Anterior cingulate cortex (tissue), 58 donors: ENCODE measurements around the gene NKX1-2.

Source experiments
- DNase-seq, 58 donors: peaks; one replicate each; lab custom pipeline; 2025; lab: John Stamatoyannopoulos, UW

NKX1-2 gene

DNA sequence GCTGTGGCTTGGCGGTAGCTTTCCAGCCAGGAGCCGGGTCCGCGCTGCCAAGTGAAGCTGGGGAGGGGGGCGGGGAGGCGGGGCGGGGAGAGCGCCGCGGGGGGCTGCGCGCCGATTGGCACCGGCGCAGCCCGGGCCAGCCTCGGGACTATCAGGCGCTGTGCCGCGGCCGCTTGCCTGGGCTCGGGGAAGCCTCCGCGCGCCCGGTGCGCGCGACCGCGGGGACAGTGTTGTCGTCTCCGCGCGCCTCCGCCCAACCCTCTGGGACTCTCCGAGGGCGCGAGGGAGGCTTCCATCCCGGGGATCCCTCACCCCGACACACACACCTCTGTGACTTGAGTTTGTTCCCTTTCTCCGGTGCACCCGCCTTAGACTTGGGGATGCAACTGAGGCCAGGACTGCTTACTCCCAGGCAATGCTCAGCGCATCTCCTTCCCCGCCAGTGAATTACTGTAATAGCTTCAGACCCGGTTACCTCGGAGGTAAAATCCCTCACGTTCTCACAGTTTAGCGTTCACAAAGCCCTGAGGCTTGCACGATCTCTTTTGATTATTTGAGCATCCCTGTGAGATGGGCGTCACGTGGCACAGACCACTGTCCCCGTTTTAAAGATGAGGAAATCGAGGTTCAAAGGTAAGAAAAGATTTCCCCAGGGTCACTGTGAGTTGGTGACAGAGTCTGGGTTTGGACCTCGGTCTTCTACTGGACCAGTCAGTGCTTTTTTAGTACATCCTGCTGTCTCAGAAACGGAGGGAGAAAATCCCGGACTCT is at the start of gene NKX1-2:
Gene NKX1-2 (minus strand): TSS at position 24 of the 771 bp plus-strand sequence. CDS start 92 bp downstream, outside the sequence.
- peak in 35 of 58 donors; percentile 7 to 52 (median 27) for DNase-seq

DNA sequence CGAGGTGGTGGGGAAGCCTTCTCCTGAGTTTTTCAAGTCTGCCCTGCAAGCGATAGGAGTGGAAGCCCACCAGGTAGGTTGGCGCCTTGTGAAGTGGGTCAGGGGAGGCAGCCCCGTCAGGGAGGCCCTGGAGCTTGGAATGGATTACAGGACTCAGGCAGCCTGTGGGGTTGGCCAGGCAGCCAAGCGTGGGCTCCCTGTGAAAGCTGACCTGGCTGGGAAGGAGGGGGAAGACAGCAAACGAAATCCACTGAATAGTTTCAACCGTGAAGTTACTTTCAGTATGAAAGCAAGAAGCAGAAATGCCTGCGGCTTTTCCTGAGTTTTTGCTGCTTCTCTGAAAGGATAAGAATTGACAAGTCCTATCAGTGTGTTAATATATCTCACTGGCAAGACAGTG is 48.2 kb upstream of the NKX1-2 start:
- no peak for DNase-seq

DNA sequence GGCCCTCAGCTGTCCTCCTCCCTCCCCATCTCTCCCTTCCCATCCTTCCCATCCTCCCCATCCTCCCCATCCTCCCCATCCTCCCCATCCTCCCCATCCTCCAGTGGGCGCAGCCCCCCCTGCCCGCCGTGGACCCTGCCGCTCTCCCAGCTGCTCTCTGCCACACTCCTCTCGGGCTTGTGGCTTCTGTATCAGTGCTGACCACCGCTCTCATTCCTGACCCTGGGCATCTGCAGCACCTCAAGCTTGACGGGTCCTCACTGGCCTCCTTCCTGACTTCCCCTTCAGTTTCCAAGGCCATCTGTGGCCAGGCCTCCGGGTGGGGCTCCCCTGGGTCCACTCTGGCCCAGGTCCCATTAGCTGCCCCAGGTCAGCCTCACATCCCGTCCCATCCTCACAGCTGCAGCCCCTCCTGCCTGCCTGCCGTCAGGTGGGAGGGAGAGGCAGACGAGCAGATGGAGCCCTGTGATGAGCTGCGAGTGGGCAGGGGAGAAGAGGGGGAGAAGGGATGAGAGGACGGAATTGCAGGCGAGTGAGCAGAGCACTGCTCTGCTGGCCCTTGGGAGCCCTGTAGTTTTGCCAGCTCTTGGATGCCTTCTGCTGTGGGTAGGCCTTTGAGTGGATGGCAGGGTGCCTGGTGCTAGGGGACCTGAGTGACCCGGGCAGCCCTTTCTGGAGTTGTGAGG is 47.5 kb upstream of the NKX1-2 start:
- peak in 7 of 58 donors; percentile 12 to 35 (median 24) for DNase-seq

DNA sequence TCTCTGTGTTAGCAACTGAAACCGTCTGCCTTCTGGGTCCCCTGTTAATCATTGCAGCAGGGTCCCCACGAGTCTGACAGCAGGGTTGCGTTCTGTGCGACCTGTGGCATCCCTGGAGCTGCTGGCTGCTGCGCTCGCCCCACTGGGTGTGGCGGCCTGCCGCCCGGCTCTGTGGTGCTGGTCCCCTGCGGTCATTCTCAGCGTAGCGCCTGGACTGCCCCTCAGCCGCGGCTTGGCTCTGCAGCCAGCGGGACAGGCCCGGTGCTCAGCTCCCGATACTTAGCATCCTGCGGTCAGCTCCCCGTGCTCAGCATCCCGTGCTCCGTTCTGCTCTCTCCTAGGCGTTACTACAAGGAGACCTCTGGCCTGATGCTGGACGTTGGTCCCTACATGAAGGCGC is 46.8 kb upstream of the NKX1-2 start:
- DNase-seq = no peak

DNA sequence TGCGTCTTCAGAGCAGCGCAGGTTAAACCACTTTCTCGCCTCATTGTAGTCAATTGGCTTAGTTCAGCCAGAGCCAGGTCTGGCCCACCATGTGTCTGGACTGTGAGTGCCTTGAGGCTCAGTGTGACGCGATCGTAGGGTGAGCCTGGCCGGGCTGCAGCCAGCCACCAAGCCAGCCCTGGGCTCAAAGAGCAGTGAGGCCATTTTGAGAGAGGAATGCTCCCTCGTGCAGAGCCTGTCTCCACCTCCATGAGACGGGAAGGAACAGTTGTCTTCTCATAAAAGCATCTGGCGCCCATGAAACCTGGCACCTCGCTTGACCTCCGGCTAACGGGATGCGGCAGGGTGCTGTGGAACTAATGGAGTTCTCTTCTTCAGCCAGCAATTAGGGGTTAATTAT is 46.3 kb upstream of the NKX1-2 start:
- DNase-seq = no peak

DNA sequence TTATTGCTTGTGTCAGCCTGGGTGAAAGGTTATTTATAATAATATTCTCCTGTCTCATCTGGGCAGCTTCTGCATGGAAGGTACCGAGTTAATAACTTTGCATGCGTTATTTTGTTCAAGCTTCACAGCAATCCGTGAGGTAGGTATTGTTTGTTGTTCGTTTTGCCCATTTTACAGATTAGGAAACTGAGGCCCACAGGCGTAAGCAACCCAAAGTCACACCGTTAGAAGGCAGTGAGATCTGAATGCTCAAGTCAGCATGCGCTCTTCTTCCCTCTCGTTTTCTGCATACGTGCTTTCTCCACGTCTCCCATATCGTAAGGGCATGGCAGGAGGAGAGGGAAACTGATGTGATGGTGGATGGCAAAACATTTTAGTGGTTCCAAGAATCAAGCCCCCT is 45.9 kb upstream of the NKX1-2 start:
- DNase-seq = no peak

DNA sequence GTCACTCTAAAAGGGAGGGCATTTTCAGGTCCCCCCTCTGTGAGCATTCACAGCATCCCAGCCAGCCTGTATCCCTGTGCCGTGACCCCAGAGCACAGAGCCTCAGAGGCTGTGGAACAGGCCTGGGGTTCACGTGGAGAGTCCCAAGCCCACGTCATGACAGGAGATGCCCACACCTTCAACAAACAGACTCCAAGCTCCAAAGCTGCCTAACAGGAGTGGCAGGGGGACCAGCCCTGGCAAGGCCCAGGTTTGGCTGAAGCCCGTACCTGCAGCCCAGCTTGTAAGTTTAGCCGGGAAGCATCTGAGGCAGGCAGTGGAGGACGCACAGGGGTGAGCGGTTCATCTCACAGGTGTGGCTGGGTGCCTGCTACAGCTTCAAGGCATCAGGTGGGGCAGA is 45.3 kb upstream of the NKX1-2 start:
- DNase-seq = no peak

DNA sequence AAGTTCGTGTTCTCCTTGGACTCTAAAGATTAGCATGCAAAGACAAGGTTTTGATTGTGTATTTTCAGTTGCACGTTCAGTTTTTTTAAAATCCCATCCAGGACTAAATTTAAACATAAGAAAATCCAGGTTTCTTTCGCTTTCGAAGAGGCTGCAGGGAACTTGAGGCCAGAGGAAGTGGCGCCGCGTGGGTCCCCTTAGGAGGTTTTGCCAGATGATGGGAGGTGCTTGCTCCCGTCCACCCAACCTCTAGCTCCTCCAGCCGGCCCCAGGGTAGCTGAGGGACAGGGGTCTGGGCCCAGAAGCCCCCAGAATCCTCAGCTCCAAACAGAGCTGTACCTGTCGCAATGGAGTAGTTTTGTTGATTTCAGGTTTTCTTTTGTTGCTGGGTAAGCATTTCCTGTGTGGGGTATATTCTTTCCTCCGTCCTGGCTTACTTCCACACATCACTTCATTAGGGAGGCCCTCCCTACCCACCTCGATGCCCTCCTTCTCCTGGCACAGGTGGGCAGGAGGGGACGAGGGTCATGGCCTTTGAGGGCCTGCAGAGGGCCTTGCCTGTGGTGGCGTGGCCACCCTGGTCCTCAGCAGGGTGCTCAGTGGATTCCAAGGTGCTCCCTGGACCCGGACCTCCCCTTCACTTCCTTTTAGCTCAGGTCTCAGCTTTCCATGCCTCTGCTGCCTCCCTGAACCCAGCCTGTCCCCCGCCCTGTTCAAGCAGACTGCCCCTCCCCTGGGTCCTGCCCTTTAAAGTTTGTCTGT is 44.4 kb upstream of the NKX1-2 start:
- DNase-seq = no peak

DNA sequence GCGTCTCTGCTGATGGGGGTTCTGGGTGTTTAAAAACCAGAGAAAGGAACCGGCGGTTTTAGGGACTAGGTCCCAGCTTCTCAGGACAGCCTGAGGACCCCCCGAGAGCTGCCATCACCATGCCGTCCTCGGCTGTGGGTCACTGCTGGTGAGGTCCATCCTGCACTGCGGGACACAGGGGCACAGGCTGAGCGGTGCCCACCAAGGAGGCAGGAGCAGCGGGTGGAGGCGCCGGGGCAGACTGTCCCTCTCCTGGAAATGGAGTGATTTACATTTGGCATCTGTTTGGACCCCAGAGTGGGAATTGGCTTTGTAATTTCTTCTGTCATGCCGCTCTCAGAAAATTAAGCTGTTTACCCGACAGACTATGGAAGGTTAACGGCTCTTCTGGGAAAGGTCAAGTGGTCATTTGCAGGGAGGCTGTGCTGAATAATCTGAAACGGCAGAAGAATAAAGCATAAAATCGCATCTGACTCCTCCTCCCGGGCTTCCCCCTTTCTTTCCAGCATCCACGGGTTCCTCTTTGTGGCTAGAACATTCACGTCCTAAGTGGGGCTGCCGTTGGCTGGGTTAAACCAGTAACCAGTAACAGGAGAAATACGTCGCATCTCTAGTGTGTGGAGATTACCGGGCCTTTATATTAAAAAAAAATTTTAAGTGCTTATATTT is 43.5 kb upstream of the NKX1-2 start:
- no peak for DNase-seq

DNA sequence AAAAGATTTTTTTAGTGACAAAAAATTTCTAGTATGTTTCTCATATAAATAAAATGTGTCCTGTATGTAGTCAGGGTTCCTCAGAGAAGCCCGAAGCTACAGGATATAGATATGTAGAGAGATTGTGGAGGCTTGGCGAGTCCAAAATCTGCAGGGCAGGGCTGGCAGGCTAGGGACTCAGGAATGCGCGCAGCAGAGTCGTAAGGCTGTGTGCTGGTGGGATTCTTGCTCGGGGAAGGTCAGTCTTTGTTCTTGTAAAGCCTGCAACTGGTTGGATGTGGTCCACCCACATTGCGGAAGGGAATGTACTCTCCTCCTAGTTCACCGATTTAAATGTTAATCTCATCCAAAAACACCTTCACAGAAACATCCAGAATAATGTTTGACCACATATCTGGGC is 42.4 kb upstream of the NKX1-2 start:
- DNase-seq = no peak

DNA sequence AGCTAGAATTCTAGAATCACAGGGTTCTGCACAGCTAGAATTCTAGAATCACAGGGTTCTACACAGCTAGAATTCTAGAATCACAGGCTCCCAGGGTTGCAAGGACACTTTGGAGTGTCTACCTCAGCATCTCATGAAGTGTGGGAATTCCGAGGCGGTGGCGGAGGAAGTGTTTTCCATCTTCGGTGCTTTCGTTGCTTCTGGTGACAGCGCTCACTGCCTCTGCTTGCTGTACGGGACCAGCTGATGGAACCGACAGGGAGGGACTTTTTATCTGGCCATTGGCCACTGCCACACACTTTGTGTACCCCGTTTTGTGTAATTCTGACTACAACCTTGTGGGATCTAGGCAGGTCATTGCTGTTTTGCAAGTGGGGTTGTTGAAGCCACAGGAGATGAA is 41.3 kb upstream of the NKX1-2 start:
- DNase-seq = no peak

DNA sequence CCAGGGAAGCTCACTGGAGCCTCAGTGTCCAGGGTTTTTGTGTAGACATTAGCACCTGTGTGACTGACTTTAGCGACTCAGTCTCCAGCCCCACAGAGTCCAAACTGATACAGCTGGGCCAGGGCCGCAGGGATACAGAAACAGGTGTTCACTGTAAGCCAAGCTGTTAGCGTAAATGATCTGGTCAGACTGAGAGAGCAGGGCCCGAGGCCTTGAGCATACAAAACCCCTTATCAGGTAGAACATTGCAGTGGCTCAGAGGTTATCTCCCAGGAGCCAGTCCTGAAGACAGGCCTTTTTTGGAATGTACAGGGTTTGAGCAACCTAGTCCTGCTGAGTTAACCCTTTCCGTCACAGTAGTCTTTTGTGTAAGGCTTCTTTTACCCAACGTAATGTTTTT is 36.8 kb upstream of the NKX1-2 start:
- no peak for DNase-seq

DNA sequence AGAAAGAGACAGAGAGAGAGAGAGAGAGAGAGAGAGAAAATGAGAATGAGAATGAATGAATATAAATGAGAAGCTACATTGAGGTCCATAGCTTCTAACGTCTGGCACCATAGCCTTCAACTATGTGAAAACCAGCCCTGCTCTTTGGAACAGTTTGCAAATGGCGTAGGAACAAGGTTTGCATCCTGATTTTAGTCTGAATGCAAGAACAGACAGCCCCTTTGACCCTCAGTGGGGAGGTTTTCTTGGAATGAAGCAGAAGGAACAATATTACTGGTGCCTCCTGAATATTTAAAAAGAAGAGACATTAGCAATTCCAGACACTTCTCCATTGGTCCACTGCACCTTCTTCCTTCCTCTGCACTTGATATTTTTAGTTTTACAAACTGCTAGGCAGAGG is 34.8 kb upstream of the NKX1-2 start:
- peak in 7 of 58 donors; percentile 9 to 62 (median 30) for DNase-seq

DNA sequence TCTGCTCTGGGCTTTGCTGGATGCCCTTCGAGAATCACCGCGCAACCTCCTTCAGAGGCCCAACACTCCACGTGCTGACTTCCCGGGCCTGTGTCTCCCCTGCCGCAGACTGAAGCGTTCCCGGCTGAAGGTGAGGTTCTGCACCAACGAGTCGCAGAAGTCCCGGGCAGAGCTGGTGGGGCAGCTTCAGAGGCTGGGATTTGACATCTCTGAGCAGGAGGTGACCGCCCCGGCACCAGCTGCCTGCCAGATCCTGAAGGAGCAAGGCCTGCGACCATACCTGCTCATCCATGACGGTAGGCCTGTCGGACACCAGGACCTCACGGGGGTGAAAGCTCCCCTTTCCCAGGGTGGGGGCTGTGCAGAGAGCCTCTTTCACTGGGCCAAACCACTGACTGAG is 34.2 kb upstream of the NKX1-2 start:
- DNase-seq = no peak

DNA sequence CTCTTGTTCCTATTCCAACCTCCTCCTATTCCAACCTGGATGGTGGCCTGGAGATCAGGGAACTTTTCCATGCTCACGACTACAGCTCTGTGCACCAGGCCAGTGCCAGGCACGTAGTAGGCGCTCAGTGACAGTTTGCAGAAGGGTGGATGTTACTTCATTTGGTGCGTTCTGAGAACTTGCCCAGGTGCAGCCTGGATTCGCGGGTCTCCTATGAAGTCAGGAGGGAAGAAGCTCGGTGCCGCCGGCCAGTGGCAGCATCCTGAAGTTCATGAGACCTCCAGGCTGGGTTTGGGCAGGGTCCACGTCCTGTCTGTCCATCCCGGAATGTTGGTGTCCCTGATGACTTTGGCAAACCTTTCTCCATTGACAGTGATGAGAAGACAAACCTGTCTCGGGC is 33.0 kb upstream of the NKX1-2 start:
- DNase-seq = no peak

DNA sequence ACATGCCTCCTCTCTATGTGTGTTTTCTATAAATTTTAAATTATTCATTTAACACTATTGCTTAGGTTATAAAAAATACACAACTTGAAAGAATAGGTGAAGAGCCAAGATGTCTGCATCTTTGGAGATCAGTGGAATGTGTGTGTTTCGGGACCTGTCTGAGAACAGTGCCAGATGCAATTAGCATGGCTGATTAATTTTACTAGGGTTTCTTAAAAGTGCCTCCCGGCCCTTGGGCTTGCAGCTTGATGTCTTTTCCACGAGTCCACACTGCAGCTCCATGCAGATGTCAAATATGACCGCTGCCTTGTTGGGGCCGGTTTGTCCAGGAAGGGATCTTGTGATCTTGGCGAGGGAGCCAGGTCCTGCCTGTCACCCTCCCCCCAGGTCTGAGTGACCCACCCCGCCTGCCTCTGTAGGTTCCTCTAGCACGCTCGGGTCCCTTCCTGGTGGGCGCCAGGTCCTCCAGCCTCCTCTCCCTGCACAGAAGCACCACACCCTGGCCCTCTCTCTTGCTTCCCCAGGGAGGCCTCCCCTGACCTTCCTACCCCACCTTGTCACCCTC is 32.5 kb upstream of the NKX1-2 start:
- DNase-seq = no peak

DNA sequence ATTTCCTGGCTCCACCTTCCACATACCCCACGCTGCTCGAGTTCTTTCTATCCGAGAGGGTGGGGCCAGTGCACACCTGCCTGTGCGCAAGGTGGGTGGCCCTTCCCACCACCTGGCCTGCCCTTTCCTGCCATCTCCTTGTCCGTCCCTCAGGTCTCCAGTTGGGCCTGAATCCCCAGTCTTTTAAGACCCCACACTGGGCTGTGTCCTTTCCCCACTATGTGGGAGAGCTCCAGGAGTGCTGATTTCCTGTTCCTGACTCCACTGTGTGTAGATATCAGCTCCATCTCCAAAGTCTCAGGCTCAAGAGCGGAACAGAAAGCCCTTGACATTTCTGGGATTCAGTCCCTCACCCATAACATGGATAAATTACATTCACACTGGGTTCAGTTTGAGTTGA is 31.9 kb upstream of the NKX1-2 start:
- DNase-seq = no peak

DNA sequence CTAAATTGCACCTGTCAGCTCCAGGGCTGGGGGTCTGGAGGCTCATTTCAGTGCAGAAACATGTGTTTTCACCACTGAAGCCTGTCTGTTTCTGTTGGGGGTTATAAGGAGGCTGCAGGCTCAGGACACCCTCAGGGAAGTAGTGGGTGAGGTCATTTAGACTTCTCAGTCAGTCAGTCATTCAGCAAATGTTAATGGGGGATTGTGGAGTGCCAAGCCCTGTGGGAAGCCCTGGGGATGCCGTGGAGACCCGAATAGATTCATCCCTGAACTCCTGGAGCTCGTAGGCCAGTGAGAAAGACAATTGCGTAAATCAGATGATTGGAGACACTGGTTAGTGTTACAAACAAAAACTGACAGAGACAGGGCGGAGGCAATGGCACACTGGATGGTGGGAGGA is 31.0 kb upstream of the NKX1-2 start:
- no peak for DNase-seq

DNA sequence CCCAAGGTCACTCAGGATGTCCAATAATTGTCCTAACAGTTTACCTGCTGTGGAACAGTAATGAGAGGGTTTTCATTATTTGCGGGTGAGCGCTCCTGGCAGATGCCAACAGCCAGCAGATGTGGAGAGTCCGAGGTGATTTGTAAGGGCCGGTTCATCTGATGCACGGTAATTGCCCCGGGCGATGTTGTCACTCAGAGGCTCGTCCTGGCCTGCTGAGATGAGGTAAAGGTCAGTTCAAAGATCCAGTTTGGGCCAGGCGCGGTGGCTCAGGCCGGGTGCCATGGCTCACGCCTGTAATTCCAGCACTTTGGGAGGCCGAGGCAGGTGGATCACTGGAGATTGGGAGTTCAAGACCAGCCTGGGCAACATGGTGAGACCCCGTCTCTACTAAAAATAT is 28.7 kb upstream of the NKX1-2 start:
- no peak for DNase-seq

DNA sequence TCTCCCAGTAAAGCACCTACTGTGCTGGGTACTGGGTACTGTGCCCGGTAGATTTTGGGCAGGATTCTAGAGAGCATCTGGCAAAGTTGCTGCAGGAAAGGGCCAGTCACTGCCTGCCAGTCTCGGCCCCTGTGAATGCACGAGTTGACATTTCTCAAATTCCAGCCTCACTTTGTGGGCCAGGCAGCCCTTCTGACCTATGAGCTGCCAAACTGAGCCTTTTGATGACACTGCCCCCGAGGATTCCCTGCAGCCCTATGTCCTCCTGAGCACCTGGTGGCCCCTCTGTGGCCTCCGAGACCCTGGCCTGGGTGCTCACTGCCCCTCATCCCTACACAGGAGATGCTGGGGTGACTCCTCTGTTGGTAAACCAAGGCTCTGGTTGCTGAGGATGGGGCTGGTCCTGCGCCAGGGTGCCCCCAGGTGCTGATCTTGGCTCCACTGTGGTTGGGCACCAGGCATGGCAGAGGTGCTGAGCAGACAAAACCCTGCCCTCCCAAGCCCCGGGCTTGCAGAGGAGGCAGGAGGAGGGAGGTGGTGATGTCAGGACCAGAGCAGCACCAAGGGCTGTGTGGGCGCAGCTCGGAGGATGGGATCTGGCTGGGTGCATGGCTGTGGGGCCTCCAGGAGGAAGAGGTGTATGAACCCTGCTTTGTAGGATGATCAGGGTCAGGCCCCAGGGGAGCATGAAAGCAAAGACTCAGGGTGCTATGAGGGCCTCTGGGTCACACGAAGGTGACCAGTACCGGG is 28.0 kb upstream of the NKX1-2 start:
- DNase-seq = no peak
